GM19324 (cell line): ENCODE results near the gene MRPS2.
"Not testable (repeated sequence)": the region's sequence is repeated elsewhere in the genome, so short reads cannot be mapped to it uniquely, and the experiment has no call there.

Source experiments
- ATAC-seq: cut with Tn5 transposase; IDR thresholded peaks from one replicate; pipeline ENCODE4 v1.9.1; 2021; ENCODE audit warnings: mild to moderate bottlenecking, moderate library complexity; ENCODE audit not compliant: unreplicated experiment, low FRiP score

Gene MRPS2

GRCh38 chr9:135526730-135527571 is 26.5 kb downstream of the MRPS2 start:
- no peak for ATAC-seq

- not testable (repeated sequence) for ATAC-seq
Observed at GRCh38 chr9:135528842-135529435, 28.5 kb downstream of the MRPS2 start.

GRCh38 chr9:135530146-135530545 is 29.7 kb downstream of the MRPS2 start:
- ATAC-seq: no peak

- ATAC-seq: no peak
Observed at GRCh38 chr9:135531096-135531495, 30.6 kb downstream of the MRPS2 start.

GRCh38 chr9:135533113-135533512 is 32.6 kb downstream of the MRPS2 start:
- ATAC-seq: no peak

GRCh38 chr9:135533674-135534073 is 33.2 kb downstream of the MRPS2 start:
- no peak for ATAC-seq

GRCh38 chr9:135534192-135534711 is 33.8 kb downstream of the MRPS2 start:
- ATAC-seq: not testable (repeated sequence)

- not testable (repeated sequence) for ATAC-seq
Observed at GRCh38 chr9:135534826-135535225, 34.3 kb downstream of the MRPS2 start.

- not testable (repeated sequence) for ATAC-seq
Observed at GRCh38 chr9:135535631-135536030, 35.1 kb downstream of the MRPS2 start.

GRCh38 chr9:135536216-135536615 is 35.7 kb downstream of the MRPS2 start:
- ATAC-seq: no peak

- not testable (repeated sequence) for ATAC-seq
Observed at GRCh38 chr9:135543262-135543894, 42.9 kb downstream of the MRPS2 start.

GRCh38 chr9:135544981-135545635 is 44.6 kb downstream of the MRPS2 start:
- ATAC-seq: no peak

GRCh38 chr9:135545646-135546176 is 45.2 kb downstream of the MRPS2 start, which contains the start of gene OBP2A:
TSS of gene OBP2A (plus strand) at chr9:135546126. CDS start at chr9:135546181, 55 bp downstream.
- not testable (repeated sequence) for ATAC-seq

- not testable (repeated sequence) for ATAC-seq
Observed at GRCh38 chr9:135546792-135547617, 46.5 kb downstream of the MRPS2 start.

GRCh38 chr9:135547756-135548736 is 47.6 kb downstream of the MRPS2 start:
- ATAC-seq: no peak

GRCh38 chr9:135549478-135550343 is 49.2 kb downstream of the MRPS2 start:
- not testable (repeated sequence) for ATAC-seq

- ATAC-seq: no peak
Observed at GRCh38 chr9:135550344-135550918, 49.9 kb downstream of the MRPS2 start.
